Measurements from ENCODE around the gene PLOD1. TPM values are rescaled to one million over a fixed set of nuclear protein-coding genes. Genes with fewer than 3 reads are reported as not detected.

The PLOD1 gene
- total RNA-seq, 1 donor from 2014 or later = 61.6 TPM

- DNase-seq = no peak
- intact Hi-C loops (cut with micrococcal nuclease) = no loop called here
- H3K27ac ChIP-seq (replicated peaks) = no peak overlapping the region
Measured at GRCh38 chr1:12011998-12012397, 77.5 kb downstream of the PLOD1 start.

DNA sequence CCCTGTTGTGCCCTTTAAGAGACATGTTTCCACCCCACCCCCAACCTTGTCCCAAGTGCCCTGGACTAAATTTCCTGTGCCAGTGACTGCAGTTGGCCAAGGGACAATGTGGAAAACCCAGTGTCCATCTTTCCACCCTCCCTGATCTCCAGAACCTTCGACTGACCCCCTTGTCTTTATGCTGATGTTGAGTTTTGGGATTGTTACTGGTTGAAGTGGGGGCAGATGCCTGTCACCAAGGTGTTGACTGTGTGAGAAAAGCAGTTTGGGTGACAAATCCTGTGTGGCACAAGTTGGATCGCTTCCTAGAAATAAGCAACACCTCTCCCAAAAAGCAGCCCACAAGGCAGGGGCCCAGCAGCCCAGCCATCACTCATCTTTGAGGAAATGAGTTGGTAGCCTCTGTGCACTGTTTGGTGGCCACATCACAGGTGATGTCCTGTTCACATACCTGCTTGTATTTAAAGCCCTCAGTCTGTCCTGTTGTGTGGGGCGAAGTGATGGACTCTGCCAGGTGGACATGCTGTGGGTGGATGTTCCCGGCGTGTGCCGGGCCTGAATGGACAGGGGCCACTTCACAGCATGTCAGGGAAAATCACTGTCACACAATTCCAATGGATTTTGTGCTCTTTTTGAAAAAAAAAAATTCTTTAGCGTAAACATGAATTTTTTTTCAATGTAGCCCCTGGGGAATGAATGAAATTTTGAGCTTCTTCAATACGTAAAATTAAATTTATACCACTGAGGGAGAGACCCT, 78.2 kb downstream of the PLOD1 start:
- DNase-seq = no peak
- intact Hi-C loops (cut with micrococcal nuclease) = no loop called here
- no peaks in the 10 kb centered on the region for H3K27me3 ChIP-seq (ENCODE audit: low read depth)
- H3K4me3 ChIP-seq = no peak overlapping the region
- no peak for TF ChIP-seq CTCF (IDR thresholded peaks at IDR 0.05; ENCODE audit: borderline replicate concordance)
- peaks cover 40% of the 10 kb centered on the region for H3K4me1 ChIP-seq
- H3K9me3 ChIP-seq (replicated peaks) = no peaks in the 10 kb centered on the region
- H3K27ac ChIP-seq (replicated peaks) = no peak overlapping the region
- H3K36me3 ChIP-seq = peaks cover 61% of the 10 kb centered on the region

More at GRCh38 chr1:12011998-12012397, 77.5 kb downstream of the PLOD1 start:
- peaks cover 40% of the 10 kb centered on the region for H3K4me1 ChIP-seq
- no peaks in the 10 kb centered on the region for H3K27me3 ChIP-seq (ENCODE audit: low read depth)
- no peaks in the 10 kb centered on the region for H3K9me3 ChIP-seq (replicated peaks)
- H3K4me3 ChIP-seq = no peak overlapping the region
- TF ChIP-seq CTCF (IDR thresholded peaks at IDR 0.05; ENCODE audit: borderline replicate concordance) = no peak
- peaks cover 69% of the 10 kb centered on the region for H3K36me3 ChIP-seq

GRCh38 chr1:12014141-12014991, 79.8 kb downstream of the PLOD1 start:
- TF ChIP-seq CTCF (IDR thresholded peaks at IDR 0.05; ENCODE audit: borderline replicate concordance) = no peak
- Histone ChIP-seq H3K9me3 (replicated peaks) (no peaks in the 10 kb centered on the region), H3K4me3 (no peak overlapping the region), H3K4me1 (peaks cover 47% of the 10 kb centered on the region), H3K27me3 (ENCODE audit: low read depth) (no peaks in the 10 kb centered on the region), H3K27ac (replicated peaks) (peak overlapping the region; percentile 38), H3K36me3 (peaks cover 48% of the 10 kb centered on the region)
- DNase-seq = no peak
- intact Hi-C loops (cut with micrococcal nuclease) = no loop called here

GRCh38 chr1:12015001-12015491, 80.5 kb downstream of the PLOD1 start:
- intact Hi-C loops (cut with micrococcal nuclease) = no loop called here
- Histone ChIP-seq H3K27me3 (ENCODE audit: low read depth) (no peaks in the 10 kb centered on the region), H3K9me3 (replicated peaks) (no peaks in the 10 kb centered on the region), H3K36me3 (peaks cover 42% of the 10 kb centered on the region), H3K27ac (replicated peaks) (peak overlapping the region; percentile 38), H3K4me1 (peaks cover 54% of the 10 kb centered on the region), H3K4me3 (no peak overlapping the region)
- TF ChIP-seq CTCF (IDR thresholded peaks at IDR 0.05; ENCODE audit: borderline replicate concordance) = no peak
- DNase-seq = no peak

- Histone ChIP-seq H3K4me1 (peaks cover 59% of the 10 kb centered on the region), H3K4me3 (no peak overlapping the region), H3K27ac (replicated peaks) (no peak overlapping the region), H3K27me3 (ENCODE audit: low read depth) (no peaks in the 10 kb centered on the region), H3K9me3 (replicated peaks) (no peaks in the 10 kb centered on the region), H3K36me3 (peaks cover 37% of the 10 kb centered on the region)
- intact Hi-C loops (cut with micrococcal nuclease) = no loop called here
- no peak for DNase-seq
- TF ChIP-seq CTCF (IDR thresholded peaks at IDR 0.05; ENCODE audit: borderline replicate concordance) = no peak
Measured at GRCh38 chr1:12015499-12015898, 81.0 kb downstream of the PLOD1 start.

Data from left ventricle myocardium inferior (tissue), 1 donor.